Glutamatergic neuron (in vitro differentiated cells): Measurements from ENCODE around the gene CCDC116. TPM values are rescaled to one million over a fixed set of nuclear protein-coding genes. Genes with fewer than 3 reads are reported as not detected.

Experiments
- DNase-seq: peaks from one replicate; pipeline ENCODE4 v3.0.0; 2022
- H3K27ac Mint-ChIP-seq: one replicate; pipeline ENCODE4 v1.8.0; 2020; ENCODE audit warnings: mild to moderate bottlenecking, mixed read lengths, inconsistent platforms; ENCODE audit not compliant: unreplicated experiment
- H3K27me3 Mint-ChIP-seq: one replicate; pipeline ENCODE4 v1.8.0; 2020; ENCODE audit warnings: mild to moderate bottlenecking, moderate library complexity, mixed read lengths, inconsistent platforms; ENCODE audit not compliant: unreplicated experiment
- H3K36me3 Mint-ChIP-seq: one replicate; pipeline ENCODE4 v1.8.0; 2020; ENCODE audit warnings: mild to moderate bottlenecking, mixed read lengths, inconsistent platforms; ENCODE audit not compliant: unreplicated experiment
- H3K4me1 Mint-ChIP-seq: one replicate; pipeline ENCODE4 v1.8.0; 2020; ENCODE audit warnings: mild to moderate bottlenecking, low read depth, mixed read lengths, inconsistent platforms; ENCODE audit not compliant: unreplicated experiment
- H3K4me3 Mint-ChIP-seq: one replicate; pipeline ENCODE4 v1.8.0; 2020; ENCODE audit warnings: mild to moderate bottlenecking, mixed read lengths, inconsistent platforms; ENCODE audit not compliant: unreplicated experiment
- H3K9me3 Mint-ChIP-seq: one replicate; pipeline ENCODE4 v1.8.0; 2020; ENCODE audit warnings: mild to moderate bottlenecking, moderate library complexity, mixed read lengths, inconsistent platforms; ENCODE audit not compliant: unreplicated experiment
- CTCF ChIP-seq: fragments of 200-600 bp; sonication (generic); IDR thresholded peaks from one replicate; pipeline ENCODE4 v1.5.0; 2021; ENCODE audit not compliant: partially characterized antibody, unreplicated experiment
- long read RNA-seq: library from polyadenylated mRNA; unstranded; transcript quantifications from one replicate; pipeline ENCODE4 v2.0.0, GENCODE V29; 2020; ENCODE audit not compliant: unreplicated experiment
- total RNA-seq: library from RNA; stranded (reverse); fragmentation: NEBNext Ultra II Directional; extraction: Animal tissue kit (Norgen Biotek cat#: 25700); gene quantifications from one replicate; pipeline ENCODE4 v1.2.1, GENCODE V29; 2021; ENCODE audit not compliant: unreplicated experiment

CCDC116 gene
- total RNA-seq: 0.71 TPM
- long read RNA-seq: 0 reads

GRCh38 chr22:21632237-21632895 is at the start of gene CCDC116:
Gene CCDC116 (plus strand): TSS chr22:21632760. CDS start chr22:21633182, 422 bp downstream.
- H3K27me3 Mint-ChIP-seq: peaks cover 8% of the 10 kb centered on the region

GRCh38 chr22:21582801-21583740 is 49.5 kb upstream of the CCDC116 start:
- H3K27ac Mint-ChIP-seq: peak overlapping the region; percentile 42
- no peak for DNase-seq
- peaks cover 15% of the 10 kb centered on the region for H3K4me1 Mint-ChIP-seq
- H3K36me3 Mint-ChIP-seq: no peaks in the 10 kb centered on the region
- no peaks in the 10 kb centered on the region for H3K9me3 Mint-ChIP-seq
- no peak overlapping the region for H3K4me3 Mint-ChIP-seq
- no peak for TF ChIP-seq CTCF
- peaks cover 3% of the 10 kb centered on the region for H3K27me3 Mint-ChIP-seq

More at GRCh38 chr22:21632237-21632895, at the start of gene CCDC116:
- DNase-seq: no peak
- no peaks in the 10 kb centered on the region for H3K36me3 Mint-ChIP-seq
- no peak within 1 kb of the TSS for H3K4me3 Mint-ChIP-seq
- no peak for TF ChIP-seq CTCF
- H3K4me1 Mint-ChIP-seq: peaks cover 9% of the 10 kb centered on the region
- H3K27ac Mint-ChIP-seq: no peak within 1 kb of the TSS
- peaks cover 9% of the 10 kb centered on the region for H3K9me3 Mint-ChIP-seq

- no peaks in the 10 kb centered on the region for H3K36me3 Mint-ChIP-seq
These were observed 47.2 kb upstream of the CCDC116 start for GRCh38 chr22:21585389-21585788.

GRCh38 chr22:21587803-21588611 is 44.6 kb upstream of the CCDC116 start:
- peak overlapping the region; percentile 7 for H3K4me3 Mint-ChIP-seq
- peak overlapping the region; percentile 56 for H3K27ac Mint-ChIP-seq
- no peaks in the 10 kb centered on the region for H3K36me3 Mint-ChIP-seq
- H3K27me3 Mint-ChIP-seq: peaks cover 3% of the 10 kb centered on the region
- H3K9me3 Mint-ChIP-seq: peaks cover 9% of the 10 kb centered on the region
- H3K4me1 Mint-ChIP-seq: peaks cover 23% of the 10 kb centered on the region
- no peak for DNase-seq
- no peak for TF ChIP-seq CTCF

More at GRCh38 chr22:21585389-21585788, 47.2 kb upstream of the CCDC116 start:
- Mint-ChIP-seq H3K27me3 (peaks cover 3% of the 10 kb centered on the region), H3K27ac (no peak overlapping the region), H3K4me1 (peaks cover 13% of the 10 kb centered on the region), H3K4me3 (no peak overlapping the region), H3K9me3 (peaks cover 6% of the 10 kb centered on the region)
- TF ChIP-seq CTCF: no peak
- DNase-seq: no peak
